Hematopoietic multipotent progenitor cell treated with erythropoietin and hydrocortisone succinate and interleukin-3 and kit ligand, for 15 days (in vitro differentiated cells): Measurements from ENCODE around the gene MSS51.
"Not testable (repeated sequence)": the region's sequence is repeated elsewhere in the genome, so short reads cannot be mapped to it uniquely, and the experiment has no call there.

Source experiments
- DNase-seq: peaks from one replicate; pipeline ENCODE4 v3.0.0-alpha.2; 2015; ENCODE audit warnings: low spot score

MSS51 gene

GRCh38 chr10:73414230-73414945 is 19.0 kb downstream of the MSS51 start:
- no peak for DNase-seq

- DNase-seq: peak; percentile 93
These were observed 19.7 kb downstream of the MSS51 start, which contains the start of gene ANXA7 for GRCh38 chr10:73413528-73414229. ANXA7 (minus strand) TSS chr10:73414058; CDS start chr10:73400856, 13,202 bp downstream.

GRCh38 chr10:73413108-73413527 is 20.2 kb downstream of the MSS51 start:
- no peak for DNase-seq

GRCh38 chr10:73410897-73411296 is 22.5 kb downstream of the MSS51 start:
- DNase-seq: no peak

- no peak for DNase-seq
These were observed 24.3 kb downstream of the MSS51 start for GRCh38 chr10:73408978-73409521.

- no peak for DNase-seq
These were observed 25.3 kb downstream of the MSS51 start for GRCh38 chr10:73408061-73408460.

GRCh38 chr10:73407495-73407894 is 25.9 kb downstream of the MSS51 start:
- DNase-seq: no peak

GRCh38 chr10:73406846-73407245 is 26.5 kb downstream of the MSS51 start:
- peak; percentile 23 for DNase-seq

- DNase-seq: no peak
These were observed 27.8 kb downstream of the MSS51 start for GRCh38 chr10:73405556-73405955.

GRCh38 chr10:73404690-73405089 is 28.7 kb downstream of the MSS51 start:
- DNase-seq: no peak

GRCh38 chr10:73401636-73402035 is 31.7 kb downstream of the MSS51 start:
- DNase-seq: no peak

- DNase-seq: no peak
These were observed 34.3 kb downstream of the MSS51 start for GRCh38 chr10:73399063-73399462.

- DNase-seq: no peak
These were observed 35.3 kb downstream of the MSS51 start for GRCh38 chr10:73398024-73398423.

GRCh38 chr10:73394325-73394724 is 39.0 kb downstream of the MSS51 start:
- DNase-seq: not testable (repeated sequence)

- DNase-seq: no peak
These were observed 45.1 kb downstream of the MSS51 start for GRCh38 chr10:73388228-73388627.

- DNase-seq: no peak
These were observed 46.8 kb downstream of the MSS51 start for GRCh38 chr10:73386583-73386982.

GRCh38 chr10:73379064-73379748 is 54.2 kb downstream of the MSS51 start:
- no peak for DNase-seq

GRCh38 chr10:73376679-73377078 is 56.7 kb downstream of the MSS51 start:
- no peak for DNase-seq
